Fibroblast of skin of left biceps (primary cell): ENCODE measurements around the gene KLF11.

ENCODE experiments used
- DNase-seq, 2 experiments: peaks; one replicate each; pipeline ENCODE4 v3.0.0-alpha.2; 2013; ENCODE audit warnings: low read depth in 2 of 2

Gene KLF11

DNA sequence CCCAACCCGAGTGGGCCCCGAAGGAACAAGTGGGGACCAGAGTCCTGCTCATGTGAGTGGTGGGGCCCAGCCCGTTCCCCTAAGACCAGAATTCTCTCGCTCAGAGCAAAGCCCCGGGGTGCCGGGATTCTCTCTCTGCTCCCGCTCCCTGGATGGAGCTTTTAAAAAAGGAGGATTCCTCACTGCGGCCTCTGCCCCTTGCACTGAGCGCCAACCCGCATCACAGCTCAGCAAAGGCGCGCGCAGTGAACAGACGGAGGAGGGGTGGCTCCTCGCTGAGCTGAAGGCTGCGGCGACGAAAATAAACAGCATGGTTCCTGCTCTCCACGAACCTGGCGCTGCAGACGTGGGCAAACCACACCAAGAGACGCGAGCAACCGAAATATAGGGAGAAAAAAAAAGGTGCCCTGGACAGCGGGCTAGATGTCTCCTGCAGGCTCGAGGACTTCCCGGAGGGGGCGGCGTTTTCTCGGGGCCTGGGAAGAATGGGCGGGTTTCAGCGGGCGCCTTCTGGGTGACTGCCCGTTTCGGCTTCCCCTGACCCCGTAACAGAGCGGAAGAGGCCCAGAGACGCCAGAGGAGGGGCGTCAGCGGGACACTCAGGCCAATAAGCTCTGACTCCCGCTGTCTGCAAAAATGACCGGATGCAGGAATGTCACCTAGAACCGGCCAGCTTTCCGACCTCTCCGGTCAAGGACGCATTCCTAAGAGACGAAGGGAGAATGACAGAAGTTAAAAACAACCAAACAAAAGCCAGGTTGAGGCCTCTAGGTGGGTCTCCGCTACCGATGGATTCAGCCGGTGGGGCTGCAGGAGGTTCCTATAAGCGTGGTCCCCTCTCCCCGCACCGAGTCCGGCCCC lies 819 bp upstream of the KLF11 start:
- no peak for DNase-seq

DNA sequence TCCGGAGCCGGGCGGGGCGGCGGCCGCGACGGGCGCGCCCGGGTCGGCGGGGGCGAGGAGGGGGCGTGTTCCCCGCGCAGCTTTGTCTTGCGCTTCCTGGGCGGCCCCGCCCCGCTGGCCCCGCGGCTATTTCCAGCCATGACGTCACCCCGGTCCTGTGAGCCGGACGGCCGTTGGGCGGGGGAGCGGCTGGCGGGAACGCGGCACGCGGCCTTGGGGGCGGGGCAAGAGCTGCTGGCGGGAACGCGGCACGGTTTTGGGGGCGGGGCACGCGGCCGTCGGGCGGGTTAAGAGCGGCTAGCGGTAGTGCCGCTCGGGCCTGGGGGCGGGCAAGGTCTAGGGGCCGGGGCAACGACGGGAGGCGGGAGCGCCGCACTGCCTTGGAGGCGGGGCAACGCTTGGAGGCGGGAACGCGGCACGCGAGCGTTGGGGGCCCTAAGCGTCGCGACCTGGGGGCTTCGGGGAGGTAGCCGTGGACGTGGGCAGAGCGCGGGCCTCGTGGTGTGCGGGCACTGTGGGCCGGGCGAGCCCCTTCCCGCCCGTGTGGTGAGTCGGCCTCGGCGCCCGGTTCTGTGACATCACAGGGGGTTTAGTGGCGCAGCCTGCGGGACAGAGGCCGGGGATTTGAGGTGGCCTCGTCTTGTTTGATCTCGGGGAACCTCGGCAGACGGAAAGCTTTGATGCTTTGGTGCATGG lies 704 bp downstream of the KLF11 start:
- DNase-seq: peak; percentile 68 to 69

DNA sequence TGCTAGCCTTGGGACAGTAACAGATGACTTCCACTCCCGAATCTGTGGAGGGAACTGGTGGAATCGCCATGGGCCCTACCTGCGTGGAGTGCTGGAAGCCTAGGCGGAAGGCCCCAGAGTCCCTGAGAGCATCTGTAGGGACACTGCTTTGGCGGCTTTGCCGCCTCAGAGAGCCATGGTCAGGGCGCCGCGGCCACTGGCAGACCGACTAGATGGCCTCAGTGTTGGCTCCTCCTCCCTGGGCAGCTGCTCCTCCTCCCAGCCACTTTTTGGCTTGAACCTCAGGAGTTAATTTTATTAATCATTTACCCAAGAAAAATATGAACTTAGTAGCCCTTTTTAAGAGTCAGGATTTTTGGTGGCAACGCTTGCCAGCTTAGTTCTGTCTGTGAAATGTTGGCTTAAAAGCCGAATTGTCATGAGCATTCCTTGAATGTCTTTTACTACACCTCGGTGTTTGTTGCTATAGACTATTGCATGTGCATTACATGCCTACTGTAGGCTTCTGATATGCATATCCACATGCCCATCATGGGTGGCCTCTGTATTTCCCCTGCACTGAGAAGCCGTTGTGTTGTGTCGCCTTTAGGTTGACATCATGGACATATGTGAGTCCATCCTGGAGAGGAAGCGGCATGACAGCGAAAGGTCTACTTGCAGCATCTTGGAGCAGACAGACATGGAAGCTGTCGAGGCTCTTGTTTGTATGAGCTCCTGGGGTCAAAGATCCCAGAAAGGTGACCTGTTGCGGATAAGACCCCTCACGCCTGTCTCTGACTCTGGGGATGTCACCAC lies 2.4 kb downstream of the KLF11 start:
- DNase-seq: no peak

DNA sequence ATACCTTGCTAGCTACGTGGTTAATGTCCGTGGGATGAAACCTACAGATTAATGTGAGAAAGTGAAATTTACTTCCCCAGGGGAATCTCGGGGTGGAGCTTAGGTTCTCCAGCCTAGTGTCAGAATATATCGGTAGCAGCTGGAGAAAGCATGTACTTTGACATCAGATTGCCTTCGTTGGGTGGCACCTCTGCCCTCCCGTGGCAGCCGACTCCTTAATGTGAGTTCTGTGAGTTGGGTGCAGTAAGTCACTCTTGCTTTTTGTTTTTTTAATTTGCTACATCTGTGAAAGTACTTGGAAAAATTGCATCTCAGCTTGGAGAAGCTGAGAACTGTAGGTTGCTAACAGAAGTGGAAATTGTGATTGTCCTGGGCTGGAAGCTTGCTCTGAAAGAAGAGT lies 3.6 kb downstream of the KLF11 start:
- DNase-seq: no peak

DNA sequence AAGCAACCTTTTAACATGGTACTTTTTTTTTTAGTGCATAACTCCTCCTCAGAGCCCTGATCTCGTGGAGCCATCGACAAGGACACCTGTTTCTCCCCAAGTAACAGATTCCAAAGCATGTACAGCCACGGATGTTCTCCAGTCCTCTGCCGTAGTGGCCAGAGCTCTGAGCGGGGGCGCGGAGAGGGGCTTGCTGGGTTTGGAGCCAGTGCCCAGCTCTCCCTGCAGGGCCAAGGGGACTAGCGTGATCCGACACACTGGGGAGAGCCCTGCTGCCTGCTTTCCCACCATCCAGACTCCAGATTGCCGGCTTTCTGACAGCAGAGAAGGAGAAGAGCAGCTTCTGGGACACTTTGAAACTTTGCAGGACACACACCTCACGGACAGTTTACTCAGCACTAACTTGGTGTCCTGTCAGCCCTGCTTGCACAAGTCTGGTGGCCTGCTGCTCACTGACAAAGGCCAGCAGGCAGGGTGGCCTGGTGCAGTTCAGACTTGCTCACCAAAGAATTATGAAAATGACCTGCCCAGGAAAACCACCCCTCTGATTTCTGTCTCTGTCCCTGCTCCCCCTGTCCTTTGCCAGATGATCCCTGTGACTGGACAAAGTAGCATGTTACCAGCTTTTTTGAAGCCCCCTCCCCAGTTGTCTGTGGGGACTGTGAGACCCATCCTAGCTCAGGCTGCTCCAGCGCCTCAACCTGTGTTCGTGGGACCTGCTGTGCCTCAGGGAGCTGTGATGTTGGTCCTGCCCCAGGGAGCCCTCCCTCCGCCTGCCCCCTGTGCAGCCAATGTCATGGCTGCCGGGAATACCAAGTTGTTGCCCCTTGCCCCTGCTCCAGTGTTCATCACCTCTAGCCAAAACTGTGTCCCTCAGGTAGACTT lies 4.5 kb downstream of the KLF11 start:
- no peak for DNase-seq

DNA sequence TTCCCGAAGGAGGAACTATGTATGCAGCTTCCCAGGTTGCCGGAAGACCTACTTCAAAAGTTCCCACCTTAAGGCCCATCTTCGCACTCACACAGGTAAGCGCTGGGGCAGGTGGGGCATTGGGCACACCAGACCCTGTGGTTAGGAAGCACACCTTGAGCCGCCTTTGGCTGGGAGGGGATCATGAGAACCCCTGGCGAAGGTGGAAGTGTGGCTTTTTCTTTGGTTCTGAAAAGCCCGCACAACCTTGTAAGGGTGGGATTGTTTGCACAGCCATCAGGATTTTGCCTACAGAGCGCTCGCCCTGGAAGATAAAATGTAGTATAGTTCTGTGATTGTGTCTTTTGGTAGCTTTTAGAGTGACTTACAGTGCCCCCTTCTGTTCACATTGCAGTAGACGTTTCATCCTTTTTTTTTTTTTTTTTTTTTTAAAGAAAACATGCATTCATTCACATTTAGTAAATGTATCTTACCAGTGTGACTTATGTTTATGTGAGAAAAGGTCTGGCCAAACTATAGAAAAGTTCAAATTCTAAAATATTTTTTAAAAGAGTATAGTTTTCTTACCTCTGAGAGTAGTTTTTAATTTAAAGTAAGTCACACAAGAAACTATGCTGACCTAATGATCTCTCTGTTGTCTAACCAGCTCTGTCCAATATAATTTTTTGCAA lies 5.3 kb downstream of the KLF11 start:
- DNase-seq: no peak

GRCh38 chr2:10052216-10052615 lies 8.9 kb downstream of the KLF11 start:
- DNase-seq: no peak

GRCh38 chr2:10053351-10053750 lies 10.0 kb downstream of the KLF11 start:
- DNase-seq: no peak

DNA sequence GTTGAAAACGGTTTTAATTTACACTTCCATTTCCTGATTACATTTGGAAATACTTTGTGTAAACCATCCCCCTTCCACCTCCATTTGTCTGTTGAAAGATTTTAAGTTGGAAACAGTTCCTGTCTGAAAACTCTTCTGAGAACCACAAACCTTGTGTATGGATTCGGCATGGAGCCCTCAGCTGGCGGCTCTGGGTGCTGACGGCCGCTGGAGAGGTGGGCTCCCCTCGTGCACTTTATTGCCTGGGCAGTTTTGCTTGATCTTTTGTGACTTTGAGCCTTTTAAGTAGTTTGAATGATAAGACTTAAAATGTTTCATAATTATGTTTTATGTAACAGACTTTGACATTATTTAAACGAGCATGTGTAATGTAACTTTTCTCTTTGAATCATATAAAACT lies 11.1 kb downstream of the KLF11 start:
- DNase-seq: no peak

- no peak for DNase-seq
Measured at GRCh38 chr2:10054976-10055375, 11.6 kb downstream of the KLF11 start.

- no peak for DNase-seq
Measured at GRCh38 chr2:10056439-10056838, 13.1 kb downstream of the KLF11 start.

- no peak for DNase-seq
Measured at GRCh38 chr2:10057231-10058107, 14.1 kb downstream of the KLF11 start.

DNA sequence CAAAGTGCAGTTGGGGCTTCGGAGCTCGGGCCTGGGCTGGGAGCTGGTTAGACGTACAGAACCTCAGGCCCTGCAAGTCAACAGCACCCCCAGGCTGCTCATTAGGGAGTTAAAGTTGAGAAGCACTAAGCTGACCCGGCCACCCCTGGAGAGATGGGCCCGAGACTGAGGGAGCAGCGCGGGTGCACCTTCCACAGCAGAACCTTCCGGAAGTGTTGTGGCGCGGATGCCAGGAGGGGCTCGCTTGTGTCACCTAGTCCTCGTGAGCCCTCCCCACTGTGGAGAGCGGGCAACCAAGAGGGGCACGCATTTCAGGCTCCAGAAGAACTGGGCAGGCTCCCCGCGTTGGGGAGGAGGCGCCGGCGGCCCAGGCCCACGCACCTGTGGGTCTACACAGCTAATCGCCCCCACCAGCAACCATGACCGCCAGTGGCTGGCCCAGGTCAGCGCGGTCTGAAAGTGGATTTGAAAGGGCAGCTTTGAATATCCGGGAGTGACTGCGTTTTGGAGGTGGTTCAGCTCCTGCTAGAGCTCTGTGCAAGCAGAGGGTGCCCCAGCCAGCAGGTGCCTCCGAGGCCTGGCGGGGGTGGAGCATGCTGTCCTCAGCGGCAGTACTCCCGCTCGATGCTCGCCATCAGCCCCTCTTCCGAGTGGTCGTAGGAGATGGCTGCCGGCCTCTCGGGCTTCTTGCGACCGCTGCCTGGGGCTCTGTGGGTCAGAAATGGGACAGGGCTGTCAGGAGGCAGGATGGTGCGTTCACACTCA lies 15.1 kb downstream of the KLF11 start:
- no peak for DNase-seq

GRCh38 chr2:10059016-10059351 lies 15.6 kb downstream of the KLF11 start:
- DNase-seq: no peak

GRCh38 chr2:10059552-10060335 lies 16.4 kb downstream of the KLF11 start:
- no peak for DNase-seq

GRCh38 chr2:10061221-10061925 lies 18.0 kb downstream of the KLF11 start:
- no peak for DNase-seq

GRCh38 chr2:10062931-10063365 lies 19.6 kb downstream of the KLF11 start:
- DNase-seq: no peak

GRCh38 chr2:10063566-10063965 lies 20.2 kb downstream of the KLF11 start:
- DNase-seq: no peak
